HepG2 (cell line): ENCODE data around the gene GPATCH4. TPM values are rescaled to one million over a fixed set of nuclear protein-coding genes. Genes with fewer than 3 reads are reported as not detected.
"Not testable (repeated sequence)": the region's sequence is repeated elsewhere in the genome, so short reads cannot be mapped to it uniquely, and the experiment has no call there.

ENCODE experiments used
- ATAC-seq: fragments of 200-7000 bp; cut with Tn5 transposase; 3 replicates; pipeline ENCODE4 v1.9.1; 2020; ENCODE audit warnings: mild to moderate bottlenecking, moderate library complexity
- BruUV-seq: library from RNA; stranded (reverse); fragments of 400-500 nt; replicated peaks from 2 replicates; lab custom pipeline; 2021; lab: Mats Ljungman, UMichigan
- CTCF ChIA-PET: fragments of 300-600 bp; formaldehyde crosslinking; extraction: SDS; loops from one replicate; lab custom pipeline; 2021; ENCODE audit warnings: low total read pairs, inconsistent platforms, low intra/inter-chr PET ratio; lab: Yijun Ruan, JAX
- POLR2A ChIA-PET: fragments of 350-600 bp; sonication (Branson Sonifier 250); formaldehyde crosslinking; loops from one replicate; lab custom pipeline; 2020; ENCODE audit warnings: antibody characterized with exemption, inconsistent platforms; lab: Yijun Ruan, JAX
- DNase-seq: peaks from one replicate; pipeline ENCODE4 v3.0.0-alpha.2; 2015; ENCODE audit warnings: low spot score
- FAIRE-seq: peaks from 3 replicates; lab custom pipeline; 2011; peaks lifted over from hg19 to GRCh38; lab: Jason Lieb, UNC
- H2AFZ ChIP-seq: one replicate; pipeline ENCODE4 v1.6.1; 2011; ENCODE audit warnings: low read length, inconsistent platforms
- H3K27ac ChIP-seq: fragments of 300-600 bp; 3 replicates; pipeline ENCODE4 v1.8.0; 2011; ENCODE audit warnings: mixed run types, mild to moderate bottlenecking, mixed read lengths, low read length, inconsistent platforms; ENCODE audit not compliant: insufficient read depth; ENCODE audit errors: extremely low read length
- H3K27me3 ChIP-seq, 2 experiments: fragments of 200-600 bp in 1 of 2; 2 replicates in 1 of 2; 3 replicates in 1 of 2; pipeline versions ENCODE4 v1.6.0 to v1.8.0; 2011; ENCODE audit warnings: low read length in 2 of 2, mild to moderate bottlenecking in 2 of 2, moderate library complexity in 2 of 2, inconsistent platforms in 1 of 2; ENCODE audit not compliant: insufficient read depth in 2 of 2, control insufficient read depth in 1 of 2
- H3K36me3 ChIP-seq, 2 experiments: fragments of 200-600 bp in 1 of 2; replicated peaks in 1 of 2; 2 replicates in 1 of 2; 3 replicates in 1 of 2; pipeline versions ENCODE4 v1.5.1 to v1.8.0; 2011; ENCODE audit warnings: low read length in 2 of 2, inconsistent platforms in 1 of 2; ENCODE audit not compliant: insufficient read depth in 2 of 2, control insufficient read depth in 1 of 2
- H3K4me1 ChIP-seq: 2 replicates; pipeline ENCODE4 v1.5.1; 2012; ENCODE audit warnings: low read length, inconsistent platforms; ENCODE audit not compliant: insufficient read depth
- H3K4me2 ChIP-seq: 2 replicates; pipeline ENCODE4 v1.6.0; 2011; ENCODE audit warnings: low read depth, low read length, inconsistent platforms
- H3K4me3 ChIP-seq, 3 experiments: fragments of 200-600 bp in 1 of 3; sonication (generic), shearing (Covaris generic) in 1 of 3; replicated peaks in 1 of 3; 2 replicates each; pipeline ENCODE4 v1.5.1; 2011 to 2016; ENCODE audit warnings: low read length in 3 of 3, inconsistent platforms in 2 of 3, low read depth in 2 of 3, mild to moderate bottlenecking in 2 of 3, control low read depth in 1 of 3, mixed read lengths in 1 of 3; ENCODE audit not compliant: insufficient read depth in 1 of 3
- H3K79me2 ChIP-seq: one replicate; pipeline ENCODE4 v1.6.1; 2011; ENCODE audit warnings: low read length, inconsistent platforms; ENCODE audit not compliant: insufficient read depth
- H3K9ac ChIP-seq: 2 replicates; pipeline ENCODE4 v1.6.0; 2011; ENCODE audit warnings: mild to moderate bottlenecking, low read depth, low read length, inconsistent platforms; ENCODE audit not compliant: insufficient read depth
- H3K9me3 ChIP-seq: 2 replicates; pipeline ENCODE4 v1.5.1; 2012; ENCODE audit warnings: mild to moderate bottlenecking, low read length
- H4K20me1 ChIP-seq: 2 replicates; pipeline ENCODE4 v1.6.0; 2011; ENCODE audit warnings: inconsistent platforms, mild to moderate bottlenecking, low read length, moderate library complexity; ENCODE audit not compliant: insufficient read depth
- KDM5B ChIP-seq: sonication (generic); formaldehyde crosslinking; IDR thresholded peaks from 2 replicates; pipeline ENCODE4 v1.4.0; 2020; ENCODE audit warnings: missing genetic modification reagents, mild to moderate bottlenecking, borderline replicate concordance
- MED1 ChIP-seq: sonication (generic); formaldehyde crosslinking; IDR thresholded peaks from 2 replicates; pipeline ENCODE4 v1.4.0; 2020; ENCODE audit warnings: missing genetic modification reagents
- MYNN ChIP-seq: sonication (generic); formaldehyde crosslinking; IDR thresholded peaks from 2 replicates; pipeline ENCODE4 v1.4.0; 2020; ENCODE audit warnings: mild to moderate bottlenecking, low read depth, missing genetic modification reagents
- RFXANK ChIP-seq: IDR thresholded peaks from 2 replicates; pipeline ENCODE4 v1.6.1; 2016
- ZNF468 ChIP-seq: sonication (generic); formaldehyde crosslinking; IDR thresholded peaks from 2 replicates; pipeline ENCODE4 v1.8.0; 2022; ENCODE audit warnings: mild to moderate bottlenecking, moderate library complexity, missing genetic modification reagents
- ZNF609 ChIP-seq: sonication (generic); formaldehyde crosslinking; IDR thresholded peaks from 2 replicates; pipeline ENCODE4 v1.4.0; 2020; ENCODE audit warnings: mild to moderate bottlenecking, missing genetic modification reagents, borderline replicate concordance
- WGBS: methylation state at CpG from one replicate; pipeline ENCODE4 v1.1.6; 2017; ENCODE audit warnings: low lambda C conversion rate; 5-methylcytosine and 5-hydroxymethylcytosine counted together
- in situ Hi-C: cut with HindIII; loops from 2 replicates; pipeline ENCODE4 v1.10.0; 2017; ENCODE audit warnings: low pct_unique_long_range_greater_than_20kb; ENCODE audit not compliant: extremely low pct_ligation_motif_present
- intact Hi-C: fragments of 100-400 bp; cut with micrococcal nuclease; formaldehyde crosslinking; loops from one replicate; pipeline ENCODE4 v1.10.0; 2022; ENCODE audit not compliant: unreplicated experiment
- polyA plus RNA-seq, 8 experiments: library from polyadenylated mRNA; depleted of rRNA in 3 of 8; stranded (reverse) in 7 of 8; unstranded in 1 of 8; fragments of >200 nt; fragmentation: Illumina TruSeq in 4 of 8; extraction: Trizol in 4 of 8; gene quantifications; 2 replicates each; pipeline versions ENCODE4 v1.2.1 to v1.2.3, GENCODE V29; 2011 to 2016; ENCODE audit warnings: low read depth in 4 of 8, missing spikeins in 1 of 8, mixed read lengths in 1 of 8; ENCODE audit not compliant: insufficient read depth in 1 of 8
- total RNA-seq, 5 experiments: library from RNA; depleted of rRNA; stranded (reverse); fragments of >200 nt; fragmentation: Illumina TruSeq; extraction: Trizol; gene quantifications; 2 replicates each; pipeline ENCODE4 v1.2.3, GENCODE V29; 2016; ENCODE audit warnings: low read depth in 1 of 5

GPATCH4 gene
- total and polyA plus RNA-seq, 2 of the 13 experiments (the other 11 are each of a cell fraction or from before 2014, with no cell fraction given), result 19.2 to 37.9 TPM

- TF ChIP-seq ZNF609 (no peak), MYNN (CRISPR knock-in tag) (no peak), MED1 (CRISPR knock-in tag) (no peak), RFXANK (no peak), KDM5B (CRISPR knock-in tag) (no peak), ZNF468 (CRISPR knock-in tag) (no peak)
Observed at GRCh38 chr1:156589546-156589945, 11.7 kb downstream of the GPATCH4 start (continued).

- CTCF ChIA-PET, POLR2A ChIA-PET, H3K27me3 ChIP-seq: not testable (repeated sequence)
Observed at GRCh38 chr1:156587927-156588326, 13.4 kb downstream of the GPATCH4 start.

More at GRCh38 chr1:156587927-156588326, 13.4 kb downstream of the GPATCH4 start:
- H3K4me3 ChIP-seq, H2AFZ ChIP-seq, BruUV-seq, DNase-seq, H4K20me1 ChIP-seq, H3K27ac ChIP-seq, ATAC-seq, FAIRE-seq, H3K36me3 ChIP-seq, intact Hi-C loops, H3K4me2 ChIP-seq, H3K79me2 ChIP-seq, H3K9me3 ChIP-seq, in situ Hi-C loops, H3K9ac ChIP-seq: not testable (repeated sequence)
- WGBS, result 36% methylated on average over 8 of the region's 8 CpGs
- peaks cover 20% of the 10 kb centered on the region for H3K4me1 ChIP-seq
